ENCODE measurements around the gene C12orf50.

GRCh38 chr12:87952223-87952622, 77.0 kb downstream of the C12orf50 start:
- no peak for TF ChIP-seq POLR2A (IDR thresholded peaks at IDR 0.05)
- TF ChIP-seq EP300 (IDR thresholded peaks at IDR 0.05): no peak
- no peak for TF ChIP-seq CTCF (IDR thresholded peaks at IDR 0.05)

Measured in upper lobe of left lung (tissue), 4 donors.